Calu3 (cell line): ENCODE results near the gene RIOK1. TPM values are rescaled to one million over a fixed set of nuclear protein-coding genes. Genes with fewer than 3 reads are reported as not detected.

Experiments used
- BruUV-seq: library from RNA; stranded (reverse); fragments of 400-500 nt; replicated peaks from 2 replicates; lab custom pipeline; 2021; lab: Mats Ljungman, UMichigan
- CTCF ChIA-PET: fragments of 300-600 bp; sonication (Branson Sonifier 250); formaldehyde crosslinking; loops from one replicate; lab custom pipeline; 2022; ENCODE audit warnings: antibody characterized with exemption; lab: Charles Lee
- DNase-seq: peaks from one replicate; pipeline ENCODE4 v3.0.0; 2022
- H3K27ac Mint-ChIP-seq: one replicate; pipeline ENCODE4 v1.8.0; 2022; ENCODE audit warnings: mixed read lengths; ENCODE audit not compliant: unreplicated experiment
- H3K27me3 Mint-ChIP-seq: one replicate; pipeline ENCODE4 v1.8.0; 2022; ENCODE audit warnings: mixed read lengths; ENCODE audit not compliant: unreplicated experiment
- H3K36me3 Mint-ChIP-seq: one replicate; pipeline ENCODE4 v1.8.0; 2022; ENCODE audit warnings: mild to moderate bottlenecking, moderate library complexity, mixed read lengths; ENCODE audit not compliant: insufficient read depth, unreplicated experiment
- H3K4me1 Mint-ChIP-seq: one replicate; pipeline ENCODE4 v1.8.0; 2022; ENCODE audit warnings: mild to moderate bottlenecking, low read depth, mixed read lengths; ENCODE audit not compliant: unreplicated experiment
- H3K4me3 Mint-ChIP-seq: one replicate; pipeline ENCODE4 v1.8.0; 2022; ENCODE audit warnings: mild to moderate bottlenecking, low read depth, moderate library complexity, mixed read lengths; ENCODE audit not compliant: unreplicated experiment
- H3K9me3 Mint-ChIP-seq: one replicate; pipeline ENCODE4 v1.8.0; 2022; ENCODE audit warnings: low read depth, mixed read lengths; ENCODE audit not compliant: unreplicated experiment
- intact Hi-C: fragments of 100-400 bp; cut with micrococcal nuclease; formaldehyde crosslinking; loops from one replicate; pipeline ENCODE4 v1.10.0; 2022; ENCODE audit not compliant: unreplicated experiment
- total RNA-seq: library from RNA; stranded (reverse); gene quantifications from 2 replicates; pipeline ENCODE4 v1.2.3, GENCODE V29; 2022
- TF ChIP-seq, protein P1 (sequence below): fragments of 200-600 bp; IDR thresholded peaks from one replicate; pipeline ENCODE4 v1.8.0; 2022; ENCODE audit warnings: antibody characterized with exemption; ENCODE audit not compliant: unreplicated experiment

The RIOK1 gene
- total RNA-seq, 1 experiment from 2014 or later, result 13.3 TPM

DNA sequence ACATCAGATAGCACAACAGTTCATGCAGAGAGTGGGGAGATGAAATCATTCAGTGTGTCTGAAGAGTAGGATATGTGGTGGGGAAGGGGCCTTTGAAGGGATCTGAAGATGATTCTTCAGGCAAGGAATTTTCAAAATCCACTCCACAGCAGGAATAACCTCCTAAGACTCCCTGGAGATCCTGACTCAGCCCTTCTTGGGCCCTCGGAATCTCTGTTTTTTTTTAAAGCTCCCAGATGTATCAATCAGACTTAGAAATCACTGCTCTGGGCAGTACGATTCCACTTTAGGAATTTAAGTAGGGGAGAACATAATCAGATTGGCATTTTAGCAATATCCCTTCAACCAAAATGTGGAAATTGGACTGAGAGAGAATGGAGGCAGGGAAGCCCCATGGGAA, 55.5 kb downstream of the RIOK1 start:
- no peak for DNase-seq
- peaks cover 15% of the 10 kb centered on the region for H3K27me3 Mint-ChIP-seq
- TF ChIP-seq, protein P1, sequence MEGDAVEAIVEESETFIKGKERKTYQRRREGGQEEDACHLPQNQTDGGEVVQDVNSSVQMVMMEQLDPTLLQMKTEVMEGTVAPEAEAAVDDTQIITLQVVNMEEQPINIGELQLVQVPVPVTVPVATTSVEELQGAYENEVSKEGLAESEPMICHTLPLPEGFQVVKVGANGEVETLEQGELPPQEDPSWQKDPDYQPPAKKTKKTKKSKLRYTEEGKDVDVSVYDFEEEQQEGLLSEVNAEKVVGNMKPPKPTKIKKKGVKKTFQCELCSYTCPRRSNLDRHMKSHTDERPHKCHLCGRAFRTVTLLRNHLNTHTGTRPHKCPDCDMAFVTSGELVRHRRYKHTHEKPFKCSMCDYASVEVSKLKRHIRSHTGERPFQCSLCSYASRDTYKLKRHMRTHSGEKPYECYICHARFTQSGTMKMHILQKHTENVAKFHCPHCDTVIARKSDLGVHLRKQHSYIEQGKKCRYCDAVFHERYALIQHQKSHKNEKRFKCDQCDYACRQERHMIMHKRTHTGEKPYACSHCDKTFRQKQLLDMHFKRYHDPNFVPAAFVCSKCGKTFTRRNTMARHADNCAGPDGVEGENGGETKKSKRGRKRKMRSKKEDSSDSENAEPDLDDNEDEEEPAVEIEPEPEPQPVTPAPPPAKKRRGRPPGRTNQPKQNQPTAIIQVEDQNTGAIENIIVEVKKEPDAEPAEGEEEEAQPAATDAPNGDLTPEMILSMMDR, result no peak
- BruUV-seq, result no TSS peak
- no peak overlapping the region for H3K4me3 Mint-ChIP-seq
- CTCF ChIA-PET, result no interaction called here
- intact Hi-C loops, result no loop called here
- peaks cover 5% of the 10 kb centered on the region for H3K36me3 Mint-ChIP-seq
- H3K9me3 Mint-ChIP-seq, result peaks cover 2% of the 10 kb centered on the region
- H3K4me1 Mint-ChIP-seq, result peaks cover 3% of the 10 kb centered on the region
- no peak overlapping the region for H3K27ac Mint-ChIP-seq

DNA sequence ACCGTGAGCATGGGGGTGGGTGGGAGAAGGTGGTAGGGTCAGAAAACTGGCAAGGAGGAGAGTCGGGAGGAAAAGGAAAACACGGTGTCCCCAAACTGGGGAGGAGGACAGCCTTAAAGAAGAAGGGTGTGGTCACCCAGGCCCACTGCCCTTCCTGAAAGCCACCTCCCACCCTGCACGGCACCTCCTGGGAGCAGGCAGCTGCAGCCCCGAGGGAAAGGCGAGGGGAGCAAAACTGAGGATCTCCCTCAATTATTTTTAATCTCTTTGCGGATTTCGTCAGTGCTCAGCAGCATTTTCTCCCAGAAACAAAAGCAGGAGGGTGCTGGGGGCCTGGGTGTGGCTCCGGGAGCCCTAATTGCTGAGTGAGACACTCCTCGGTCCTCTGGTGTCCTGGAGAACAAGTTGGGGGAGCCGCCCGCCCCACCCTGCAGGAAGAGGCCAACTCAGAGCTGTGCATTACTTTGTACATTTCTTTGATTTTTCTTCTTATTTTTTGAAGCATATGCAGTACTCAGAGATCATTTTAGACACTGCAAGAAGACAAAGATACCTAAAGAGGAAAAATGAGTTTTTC, 56.4 kb downstream of the RIOK1 start:
- no peak overlapping the region for H3K27ac Mint-ChIP-seq
- TF ChIP-seq, protein P1, result no peak
- peaks cover 15% of the 10 kb centered on the region for H3K27me3 Mint-ChIP-seq
- peaks cover 2% of the 10 kb centered on the region for H3K36me3 Mint-ChIP-seq
- DNase-seq, result no peak
- CTCF ChIA-PET, result interaction anchor here (0.6 kb wide), 1 partner anchor 34 kb away, joined by 5 read pairs; no protein-coding TSS in a partner anchor
- no peak overlapping the region for H3K4me3 Mint-ChIP-seq
- H3K9me3 Mint-ChIP-seq, result peaks cover 2% of the 10 kb centered on the region
- BruUV-seq, result no TSS peak
- H3K4me1 Mint-ChIP-seq, result peaks cover 5% of the 10 kb centered on the region
- intact Hi-C loops, result no loop called here

DNA sequence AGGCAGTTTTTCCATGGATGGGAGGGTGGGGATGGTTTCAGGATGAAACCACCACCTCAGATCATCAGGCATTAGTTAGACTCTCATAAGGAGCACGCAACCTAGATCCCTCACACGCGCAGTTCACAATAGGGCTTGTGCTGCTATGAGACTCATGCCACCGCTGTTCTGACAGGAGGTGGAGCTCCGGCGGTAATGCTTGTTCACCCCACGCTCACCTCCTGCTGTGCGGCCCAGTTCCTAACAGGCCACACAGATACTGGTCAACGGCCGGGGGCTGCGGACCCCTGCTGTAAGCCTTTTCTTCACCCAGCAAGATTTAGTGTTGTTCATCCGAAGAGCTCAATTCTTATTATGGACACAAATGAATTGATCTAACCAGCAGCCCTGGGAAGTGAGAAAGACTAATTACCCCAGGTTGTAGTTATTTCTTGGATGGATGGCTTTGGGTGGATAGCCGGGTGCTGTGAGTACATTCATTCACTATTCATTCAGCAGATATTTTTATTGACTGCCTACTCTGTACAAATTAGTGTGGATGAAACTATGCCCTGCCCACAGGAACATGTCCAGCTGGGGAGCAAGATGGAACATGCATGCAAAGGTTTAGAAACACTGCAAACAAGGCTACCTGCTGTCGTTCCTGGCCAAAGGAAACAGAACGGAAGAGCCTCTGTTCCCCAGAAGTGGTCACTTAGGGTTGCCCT, 57.2 kb downstream of the RIOK1 start:
- Mint-ChIP-seq H3K36me3 (no peaks in the 10 kb centered on the region), H3K4me1 (peaks cover 5% of the 10 kb centered on the region), H3K9me3 (peaks cover 2% of the 10 kb centered on the region), H3K4me3 (no peak overlapping the region), H3K27me3 (peaks cover 15% of the 10 kb centered on the region), H3K27ac (no peak overlapping the region)
- CTCF ChIA-PET, result no interaction called here
- TF ChIP-seq, protein P1, result no peak
- no peak for DNase-seq
- intact Hi-C loops, result no loop called here
- no TSS peak for BruUV-seq

DNA sequence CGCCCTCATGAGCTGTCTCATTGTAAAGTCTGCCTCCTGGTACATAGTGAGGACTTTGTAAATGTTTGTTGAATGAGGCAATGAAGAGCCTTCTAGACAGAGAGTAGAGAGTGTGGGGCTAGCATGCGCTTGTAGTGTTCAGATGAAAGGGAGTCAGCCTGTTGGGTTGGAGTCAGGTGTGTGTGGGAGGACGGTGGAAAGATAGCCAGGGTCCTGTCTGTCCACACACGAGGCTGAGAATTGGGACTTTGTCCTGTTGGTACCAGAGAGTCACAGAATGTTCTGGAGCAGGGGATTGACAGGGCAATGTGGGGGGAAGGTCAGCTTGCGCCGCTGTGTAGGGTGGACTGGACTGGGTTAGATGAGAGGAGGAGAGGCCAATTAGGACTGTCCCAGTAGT, 58.6 kb downstream of the RIOK1 start:
- TF ChIP-seq, protein P1, result no peak
- CTCF ChIA-PET, result no interaction called here
- DNase-seq, result no peak
- H3K4me3 Mint-ChIP-seq, result no peak overlapping the region
- BruUV-seq, result no TSS peak
- intact Hi-C loops, result no loop called here
- no peaks in the 10 kb centered on the region for H3K36me3 Mint-ChIP-seq
- H3K27me3 Mint-ChIP-seq, result peaks cover 15% of the 10 kb centered on the region
- no peak overlapping the region for H3K27ac Mint-ChIP-seq
- H3K4me1 Mint-ChIP-seq, result peaks cover 5% of the 10 kb centered on the region
- H3K9me3 Mint-ChIP-seq, result no peaks in the 10 kb centered on the region
